GM19351 (cell line): ENCODE results near the gene NDUFB7.
"Not testable (repeated sequence)": the region's sequence is repeated elsewhere in the genome, so short reads cannot be mapped to it uniquely, and the experiment has no call there.

ENCODE experiments used
- ATAC-seq: cut with Tn5 transposase; IDR thresholded peaks from one replicate; pipeline ENCODE4 v1.9.1; 2021; ENCODE audit warnings: mild to moderate bottlenecking, moderate library complexity; ENCODE audit not compliant: unreplicated experiment

NDUFB7 gene

GRCh38 chr19:14571695-14572490 lies at the start of gene NDUFB7:
TSS of gene NDUFB7 (minus strand) at chr19:14572066. CDS start at chr19:14572000, 66 bp downstream.
- peak; percentile 85 for ATAC-seq

DNA sequence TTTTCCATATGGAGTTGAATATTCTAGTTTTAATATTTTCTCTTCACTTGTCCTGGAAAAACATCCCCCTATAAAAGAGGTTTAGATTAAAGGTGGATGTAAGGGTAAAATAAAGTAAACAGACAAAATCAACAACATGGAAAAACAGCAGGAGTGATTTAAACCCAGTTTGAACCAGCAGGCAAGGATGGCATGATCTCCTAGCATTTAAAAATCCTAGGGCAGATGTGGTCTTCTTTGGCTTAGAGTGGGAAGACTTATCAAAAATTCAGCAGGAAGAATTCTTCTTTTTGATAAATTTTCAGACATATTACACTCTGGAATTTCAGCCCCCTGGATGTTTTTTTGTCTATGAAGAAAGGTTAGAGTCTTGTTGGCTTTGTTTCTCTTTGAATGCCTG lies 47.5 kb upstream of the NDUFB7 start:
- ATAC-seq: no peak

DNA sequence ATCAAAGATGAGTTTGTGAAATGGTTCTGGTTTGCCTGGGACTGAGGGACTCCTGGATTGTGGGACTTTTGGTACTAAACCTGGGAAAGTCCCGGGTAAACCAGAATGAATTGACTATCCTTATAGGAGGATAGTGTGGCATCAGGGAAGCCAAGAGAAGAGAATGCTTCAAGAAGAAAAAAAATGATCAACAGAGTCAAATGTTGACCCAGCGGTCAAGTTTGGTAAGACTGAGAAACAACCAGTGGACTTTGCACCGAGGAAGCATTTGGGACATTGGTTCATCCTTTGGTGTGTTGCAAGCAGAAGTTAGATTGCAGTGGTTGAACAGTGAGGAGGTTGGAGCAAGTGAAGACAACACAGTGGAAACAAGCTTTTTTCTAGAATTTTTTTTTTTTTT lies 44.5 kb upstream of the NDUFB7 start:
- no peak for ATAC-seq

GRCh38 chr19:14615623-14616022 lies 43.8 kb upstream of the NDUFB7 start:
- no peak for ATAC-seq

DNA sequence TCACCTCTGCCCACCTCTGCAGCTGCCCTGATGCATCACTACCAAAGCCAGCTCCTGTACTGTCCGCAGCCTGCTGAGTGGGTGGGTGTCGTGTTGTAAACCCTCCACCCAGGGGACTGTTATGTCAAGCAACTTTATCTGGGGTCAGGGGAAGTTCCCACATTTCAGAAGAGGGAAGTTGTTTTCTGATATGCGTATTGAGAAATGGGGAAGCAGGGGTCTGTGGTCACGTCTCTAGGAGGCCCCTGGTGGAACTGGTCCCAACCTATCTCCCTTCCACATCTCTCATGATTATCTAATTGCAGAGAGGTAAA lies 42.2 kb upstream of the NDUFB7 start:
- ATAC-seq: no peak

DNA sequence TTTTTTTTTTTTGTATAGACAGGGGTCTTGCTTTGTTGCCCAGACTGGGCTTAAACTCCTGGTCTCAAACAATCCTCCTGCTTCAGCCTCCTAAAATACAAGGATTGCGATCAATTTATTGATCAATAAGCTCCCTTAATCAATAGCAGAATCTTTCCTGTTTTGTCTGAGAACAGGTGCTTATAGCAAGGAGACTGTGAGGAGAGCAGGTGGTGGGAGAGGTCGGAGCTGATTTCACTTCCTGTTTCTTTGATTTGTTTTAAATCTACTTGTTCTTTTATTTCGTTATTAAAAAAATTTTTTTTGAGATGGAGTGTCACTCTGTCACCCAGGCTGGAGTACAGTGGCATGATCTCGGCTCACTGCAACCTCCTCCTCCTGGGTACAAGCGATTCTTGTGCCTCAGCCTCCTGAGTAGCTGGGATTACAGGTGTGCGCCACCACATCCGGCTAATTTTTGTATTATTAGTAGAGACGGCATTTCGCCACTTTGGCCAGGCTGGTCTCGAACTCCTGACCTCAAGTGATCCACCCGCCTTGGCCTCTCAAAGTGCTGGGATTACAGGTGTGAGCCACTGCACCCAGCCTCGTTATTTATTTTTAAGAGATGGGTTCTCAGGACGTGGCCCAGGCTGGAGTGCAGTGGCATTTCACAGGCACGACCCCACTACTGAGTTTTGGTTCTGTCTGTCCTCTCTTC lies 41.7 kb upstream of the NDUFB7 start:
- ATAC-seq: not testable (repeated sequence)

DNA sequence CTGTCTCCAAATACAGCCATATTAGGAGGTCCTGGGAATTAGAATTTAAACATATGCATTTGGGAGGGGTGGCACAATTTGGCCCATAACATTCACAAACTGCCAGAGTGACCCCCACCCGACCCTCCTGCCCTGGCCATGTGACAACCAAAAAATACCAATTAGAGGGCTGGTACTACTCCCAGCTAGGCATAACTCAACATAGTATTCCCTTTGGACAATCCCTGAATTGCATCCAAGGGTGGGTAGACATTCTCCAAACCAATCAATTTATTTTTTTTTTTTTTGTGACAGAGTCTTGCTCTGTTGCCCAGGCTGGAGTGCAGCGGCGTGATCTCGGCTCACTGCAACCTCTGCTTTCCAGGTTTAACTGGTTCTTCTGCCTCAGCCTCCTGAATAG lies 40.8 kb upstream of the NDUFB7 start:
- ATAC-seq: no peak

DNA sequence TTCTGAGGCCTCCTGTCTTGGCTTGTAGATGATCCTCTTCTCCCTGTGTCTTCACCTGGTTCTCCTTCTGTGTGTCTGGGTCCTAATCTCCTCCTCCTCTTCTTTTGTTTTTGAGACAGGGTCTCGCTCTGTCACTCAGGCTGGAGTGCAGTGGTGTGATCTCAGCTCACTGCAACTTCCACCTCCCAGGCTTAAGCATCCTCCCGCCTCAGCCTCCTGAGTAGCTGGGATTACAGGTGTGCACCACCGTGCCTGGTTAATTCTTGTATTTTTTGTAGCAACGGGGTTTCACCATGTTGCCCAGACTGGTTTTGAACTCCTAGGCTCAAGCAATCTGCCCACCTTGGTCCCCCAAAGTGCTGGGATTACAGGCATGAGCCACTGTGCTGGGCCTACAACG lies 40.4 kb upstream of the NDUFB7 start:
- ATAC-seq: not testable (repeated sequence)

- ATAC-seq: no peak
Measured at GRCh38 chr19:14611051-14611450, 39.2 kb upstream of the NDUFB7 start.

DNA sequence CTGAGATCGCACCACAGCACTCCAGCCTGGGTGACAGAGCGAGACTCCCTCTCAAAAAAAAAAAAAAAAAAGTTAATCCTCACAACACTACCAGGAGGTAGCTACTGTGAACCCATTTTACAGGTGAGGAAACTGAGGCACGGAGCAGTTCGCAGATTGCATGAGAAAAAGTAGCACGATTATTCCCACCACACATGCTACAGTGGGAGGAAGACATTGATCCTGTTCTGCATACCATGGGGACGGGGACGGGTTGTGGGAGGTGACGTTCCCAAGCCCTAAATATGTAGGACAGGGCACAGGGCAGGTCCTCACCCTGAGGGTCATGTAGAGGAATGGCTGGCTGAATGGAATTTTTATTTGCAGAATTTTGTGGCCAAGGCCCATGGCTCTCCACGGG lies 34.8 kb upstream of the NDUFB7 start:
- no peak for ATAC-seq

DNA sequence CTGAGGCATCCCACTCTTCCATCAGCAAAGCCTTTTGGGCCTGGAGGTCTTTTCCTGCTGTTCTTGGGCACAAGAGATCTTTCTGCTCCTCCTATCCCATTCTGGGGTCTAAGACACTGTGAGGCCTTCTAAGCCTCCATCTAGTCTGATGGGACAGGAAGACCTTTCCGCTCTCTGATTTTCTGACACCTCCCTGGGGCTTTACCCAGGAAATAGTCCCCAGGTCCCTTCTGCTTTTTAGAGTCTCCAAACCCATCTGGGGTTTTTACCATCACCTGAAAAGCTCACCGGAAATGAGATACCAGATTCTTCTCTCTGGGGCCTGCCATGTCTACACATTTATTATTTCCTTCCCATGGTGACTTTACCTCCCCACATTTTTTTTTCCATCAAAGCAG lies 32.1 kb upstream of the NDUFB7 start:
- peak; percentile 77 for ATAC-seq

DNA sequence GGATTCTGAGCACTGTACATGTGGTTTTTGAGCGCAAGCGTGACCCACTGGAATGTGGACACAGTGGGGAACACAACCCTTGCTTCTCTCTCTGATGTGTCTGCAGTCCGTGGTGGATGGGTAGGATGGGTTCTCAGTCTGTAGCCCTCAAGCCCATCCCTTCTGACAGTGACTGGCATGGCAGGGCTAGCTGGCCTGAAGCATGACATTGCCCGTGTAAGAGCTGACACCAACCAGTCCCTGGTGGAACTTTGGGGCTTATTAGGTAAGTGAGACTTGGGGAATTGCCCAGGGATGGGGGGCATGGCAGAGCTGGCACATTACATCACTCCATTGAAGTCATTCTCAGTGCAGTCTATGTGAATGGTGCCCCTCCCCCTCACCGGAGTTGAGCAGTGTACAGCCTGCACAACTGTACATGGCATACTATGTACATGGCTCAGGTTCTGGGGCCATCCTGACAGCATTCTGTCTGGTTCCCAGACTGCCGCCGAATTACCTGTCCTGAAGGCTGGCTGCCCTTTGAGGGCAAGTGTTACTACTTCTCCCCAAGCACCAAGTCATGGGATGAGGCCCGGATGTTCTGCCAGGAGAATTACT lies 27.8 kb upstream of the NDUFB7 start:
- ATAC-seq: no peak

GRCh38 chr19:14595558-14595957 lies 23.7 kb upstream of the NDUFB7 start:
- ATAC-seq: no peak

- not testable (repeated sequence) for ATAC-seq
Measured at GRCh38 chr19:14589433-14589832, 17.6 kb upstream of the NDUFB7 start.

DNA sequence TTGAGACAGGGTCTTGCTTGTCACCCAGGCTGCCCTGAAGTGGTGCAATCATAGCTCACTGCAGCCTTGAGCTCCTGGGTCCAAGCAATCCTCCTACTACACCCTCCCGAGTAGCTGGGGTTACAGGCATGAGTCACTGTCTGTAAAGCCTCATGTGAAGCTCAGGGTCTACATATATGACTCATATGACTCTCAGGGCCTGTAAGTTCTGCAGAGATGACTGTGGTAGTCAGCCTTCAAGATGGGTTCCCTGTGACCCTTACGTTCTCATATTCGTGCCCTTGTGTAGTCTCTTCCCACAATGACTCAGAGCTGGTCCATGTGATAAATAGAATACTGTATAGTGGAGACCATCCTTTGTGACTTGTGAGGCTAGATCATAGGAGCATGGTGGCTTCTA lies 13.3 kb upstream of the NDUFB7 start:
- ATAC-seq: peak; percentile 69

- ATAC-seq: not testable (repeated sequence)
Measured at GRCh38 chr19:14584372-14584771, 12.5 kb upstream of the NDUFB7 start.

DNA sequence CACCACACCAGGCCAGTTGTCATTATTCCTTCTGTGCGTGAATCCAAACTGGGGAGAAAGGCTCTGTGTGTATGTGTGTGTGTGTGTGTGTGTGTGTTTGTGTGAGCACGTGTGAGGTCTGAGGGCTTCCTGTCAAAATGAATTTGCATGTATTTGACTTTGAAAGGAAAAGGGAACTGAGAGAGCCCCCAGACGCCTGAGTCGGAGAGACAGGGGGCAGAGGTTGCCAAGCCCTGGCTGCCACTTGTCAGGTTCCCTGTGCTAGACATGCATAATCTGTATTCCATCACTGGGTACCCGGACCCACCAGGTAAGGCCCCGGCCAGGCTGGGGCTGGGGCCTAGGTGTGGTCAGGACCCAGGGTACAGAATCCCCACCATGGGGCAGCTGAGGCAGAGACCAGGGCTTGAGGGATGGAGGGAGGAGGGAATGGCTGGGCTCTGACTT lies 11.1 kb upstream of the NDUFB7 start, which contains the start of gene CLEC17A:
Gene CLEC17A, plus strand, starts transcription at position 191 of the 447 bp plus-strand sequence. Its CDS starts 77 bp downstream, at position 268.
- no peak for ATAC-seq

DNA sequence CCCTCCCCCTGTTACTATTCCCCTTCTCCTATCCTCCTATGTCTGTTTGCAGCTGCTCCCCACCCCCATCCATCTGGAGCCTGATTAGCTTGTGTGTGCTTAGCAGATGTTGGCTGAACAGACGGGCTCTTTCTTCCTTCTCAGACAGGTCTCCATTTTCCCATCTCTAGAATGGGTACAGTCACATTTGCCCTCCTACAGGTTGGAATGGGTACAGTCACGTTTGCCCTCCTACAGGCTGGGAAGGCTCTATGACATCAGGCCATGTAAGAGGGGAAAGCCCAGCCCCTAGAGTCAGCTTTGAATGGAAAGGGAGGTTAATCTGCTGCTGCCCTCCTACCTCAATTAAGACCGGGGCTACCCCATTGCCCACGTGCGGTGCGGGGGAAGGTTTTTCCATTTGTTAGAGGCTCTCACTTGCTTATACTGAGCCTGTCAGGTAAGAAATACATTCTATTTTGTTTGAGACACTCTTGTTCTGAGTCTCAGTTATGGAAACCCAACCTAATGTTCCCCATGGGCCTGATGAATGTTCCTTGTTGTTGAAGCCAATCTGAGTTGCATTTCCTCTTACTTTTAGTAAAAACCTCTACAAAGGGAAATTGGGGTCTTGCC lies 8.9 kb upstream of the NDUFB7 start:
- no peak for ATAC-seq

GRCh38 chr19:14577885-14578427 lies 6.1 kb upstream of the NDUFB7 start:
- ATAC-seq: no peak

GRCh38 chr19:14577264-14577663 lies 5.4 kb upstream of the NDUFB7 start:
- ATAC-seq: no peak

DNA sequence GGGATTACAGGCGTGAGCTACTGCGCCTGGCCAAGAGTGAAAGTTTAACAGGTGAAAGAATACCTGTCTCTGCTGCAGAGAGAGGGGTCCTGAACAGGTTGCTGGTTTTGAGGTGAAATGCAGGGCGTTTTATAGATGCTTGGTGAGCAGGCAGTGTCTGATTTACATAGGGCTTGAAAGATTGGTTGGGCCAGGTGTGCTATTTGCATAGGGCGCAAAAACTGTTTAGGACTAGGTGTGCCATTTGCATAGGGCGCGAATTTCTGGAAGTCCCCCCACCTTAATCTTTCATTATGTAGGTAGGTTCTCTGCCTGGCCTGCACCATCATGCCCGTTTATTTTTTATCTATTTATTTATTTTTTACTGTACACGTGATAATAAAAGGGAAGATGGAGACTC lies 4.5 kb upstream of the NDUFB7 start:
- no peak for ATAC-seq
